GM21619 (cell line): ENCODE data around the gene IFI16.
A peak's percentile ranks its signal among the peaks of the same experiment; 100 is the strongest.

Experiments
- ATAC-seq: cut with Tn5 transposase; IDR thresholded peaks from one replicate; pipeline ENCODE4 v1.9.1; 2021; ENCODE audit not compliant: unreplicated experiment

The IFI16 gene

DNA sequence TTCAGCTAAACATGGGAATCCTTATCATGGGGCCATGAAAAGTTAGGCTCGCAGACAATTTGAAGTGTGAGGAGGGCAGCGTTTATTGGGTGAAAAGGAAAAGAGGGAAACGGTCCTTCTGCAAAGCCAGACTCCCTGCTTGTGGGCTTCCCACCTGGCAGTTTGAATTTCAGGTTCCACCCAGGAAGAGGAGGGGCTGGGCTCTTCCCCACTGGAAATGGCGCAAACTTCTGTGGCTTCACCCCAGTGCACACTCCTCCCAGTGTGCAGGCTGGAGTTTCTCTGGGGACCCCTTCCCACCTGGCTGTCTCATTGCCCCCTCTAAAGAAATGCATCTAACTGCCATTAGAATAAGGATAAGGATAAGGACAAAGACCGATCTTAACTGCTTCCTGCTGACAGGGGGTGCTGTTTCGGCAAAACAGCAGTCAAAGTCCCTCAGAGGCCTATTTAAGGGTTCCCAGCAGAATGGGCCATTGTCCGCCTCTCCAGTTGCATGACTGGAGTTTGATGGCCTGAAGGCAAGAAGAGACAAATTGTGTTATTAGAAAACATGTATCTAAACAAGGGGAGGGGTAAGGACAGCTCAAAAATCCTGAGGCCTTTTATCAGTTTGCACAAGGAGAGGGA is 46.5 kb downstream of the IFI16 start:
- no peak for ATAC-seq

DNA sequence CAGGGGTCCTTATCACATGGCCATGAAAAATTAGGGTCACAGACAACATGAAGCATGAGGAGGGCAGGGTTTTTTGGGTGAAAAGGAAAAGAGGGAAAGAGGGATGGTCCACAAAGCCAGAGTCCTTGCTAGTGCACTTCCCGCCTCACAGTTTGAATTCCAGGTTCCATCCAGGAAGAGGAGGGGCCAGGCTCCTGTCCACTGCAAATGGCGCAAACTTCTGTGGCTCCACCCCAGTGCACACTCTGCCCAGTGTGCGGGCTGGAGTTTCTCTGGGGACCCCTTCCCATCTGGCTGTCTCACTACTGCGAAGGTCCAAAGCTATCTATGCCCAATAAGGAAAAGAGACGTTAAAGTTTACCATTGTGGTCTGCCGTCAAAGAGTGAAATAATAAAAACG is 49.0 kb downstream of the IFI16 start:
- ATAC-seq: no peak

DNA sequence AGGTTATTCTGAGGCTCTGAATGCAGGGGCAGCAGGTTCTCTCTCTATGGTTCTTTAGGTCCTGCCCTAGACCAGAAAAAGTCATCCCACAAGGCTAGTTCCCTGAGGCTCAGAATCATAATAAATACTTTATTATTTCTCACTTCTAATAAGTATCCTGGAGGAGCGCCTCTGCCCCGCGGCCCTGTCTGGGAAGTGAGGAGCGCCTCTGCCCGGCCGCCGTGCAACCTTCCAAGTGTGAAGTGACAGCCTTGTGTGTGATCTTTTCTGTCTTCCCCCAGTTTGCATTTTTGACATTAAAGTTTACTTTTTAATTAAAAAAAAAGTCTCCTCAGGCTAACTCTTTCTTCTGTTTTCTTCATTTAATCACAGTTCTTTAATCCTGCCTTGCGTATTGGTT is 55.4 kb downstream of the IFI16 start:
- no peak for ATAC-seq

DNA sequence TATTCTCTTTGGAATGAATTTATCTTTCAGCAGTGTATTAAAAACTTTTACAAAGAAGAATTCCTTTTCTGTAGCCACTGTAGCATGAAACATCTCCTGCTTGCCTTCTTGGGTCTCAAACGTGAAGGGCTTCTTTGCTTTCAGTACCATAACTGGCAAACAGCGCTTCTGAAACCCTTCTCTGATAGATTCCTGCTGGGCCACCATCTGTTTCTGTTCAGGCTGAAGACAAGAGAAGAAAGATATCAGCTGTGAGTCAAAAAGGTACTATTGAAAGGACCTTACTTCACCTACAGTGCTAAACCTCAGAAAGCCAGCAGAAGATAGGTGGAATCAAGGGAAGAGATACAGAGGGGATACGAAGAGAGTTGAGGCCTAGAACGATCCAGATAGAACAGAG is 56.4 kb downstream of the IFI16 start:
- no peak for ATAC-seq

DNA sequence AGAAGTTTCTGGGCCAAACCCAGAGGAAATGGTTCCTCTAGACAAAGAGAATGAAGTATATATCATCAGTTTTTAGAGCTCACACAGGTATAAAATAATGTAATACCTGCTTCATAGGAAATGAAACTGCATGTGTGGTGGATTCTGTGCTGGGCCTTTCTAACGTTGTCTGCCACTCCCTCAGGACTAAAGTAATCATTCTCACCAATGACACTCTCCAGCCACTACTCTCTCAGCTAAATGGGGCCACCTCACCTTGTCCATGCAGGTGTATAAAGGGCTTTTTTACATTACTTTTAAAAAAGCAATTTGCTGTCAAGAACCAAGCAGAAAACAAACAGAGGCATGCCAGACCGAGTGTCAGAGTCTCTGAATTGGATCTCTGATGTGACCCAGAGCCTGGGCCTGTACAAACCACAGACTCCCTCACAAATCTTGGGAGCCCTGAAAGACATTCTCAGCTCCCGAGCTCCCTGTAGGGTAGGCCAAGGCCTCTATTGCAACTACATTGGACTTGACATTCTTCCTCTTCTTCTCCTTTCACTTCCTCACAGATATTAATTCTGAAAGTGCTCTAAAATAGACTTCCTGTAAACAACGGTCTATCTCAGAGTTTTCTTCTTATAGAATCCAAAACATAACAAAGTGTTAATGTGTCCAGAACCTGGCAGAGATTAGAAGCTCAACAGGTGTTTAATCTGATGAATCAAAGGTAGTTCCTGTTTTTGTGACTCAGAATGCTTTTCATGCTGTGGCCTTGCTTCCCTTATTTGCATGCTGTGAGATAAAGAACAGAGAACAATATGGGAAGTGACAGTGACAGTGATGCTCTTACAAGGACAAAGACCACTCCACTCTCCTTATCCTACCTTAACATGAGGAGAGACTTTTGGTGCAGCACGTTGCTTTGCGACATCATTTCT is 58.3 kb downstream of the IFI16 start:
- peak; percentile 84 for ATAC-seq

DNA sequence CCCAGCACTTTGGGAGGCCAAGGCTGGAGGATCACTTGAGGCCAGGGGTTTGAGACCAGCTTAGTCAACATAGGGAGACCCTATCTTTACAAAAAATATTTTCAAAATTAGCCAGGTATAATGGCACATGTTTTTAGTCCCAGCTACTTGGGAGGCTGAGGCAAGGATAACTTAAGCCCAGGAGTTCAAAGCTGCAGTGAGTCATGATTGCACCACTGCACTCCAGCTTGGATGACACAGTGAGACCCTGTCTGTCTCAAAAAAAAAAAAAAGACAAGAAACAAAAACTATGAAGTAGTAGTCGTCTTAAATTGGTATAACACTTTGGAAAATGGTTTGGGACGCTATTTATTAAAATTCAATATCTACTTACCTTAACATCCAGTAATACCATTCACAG is 59.2 kb downstream of the IFI16 start:
- no peak for ATAC-seq

DNA sequence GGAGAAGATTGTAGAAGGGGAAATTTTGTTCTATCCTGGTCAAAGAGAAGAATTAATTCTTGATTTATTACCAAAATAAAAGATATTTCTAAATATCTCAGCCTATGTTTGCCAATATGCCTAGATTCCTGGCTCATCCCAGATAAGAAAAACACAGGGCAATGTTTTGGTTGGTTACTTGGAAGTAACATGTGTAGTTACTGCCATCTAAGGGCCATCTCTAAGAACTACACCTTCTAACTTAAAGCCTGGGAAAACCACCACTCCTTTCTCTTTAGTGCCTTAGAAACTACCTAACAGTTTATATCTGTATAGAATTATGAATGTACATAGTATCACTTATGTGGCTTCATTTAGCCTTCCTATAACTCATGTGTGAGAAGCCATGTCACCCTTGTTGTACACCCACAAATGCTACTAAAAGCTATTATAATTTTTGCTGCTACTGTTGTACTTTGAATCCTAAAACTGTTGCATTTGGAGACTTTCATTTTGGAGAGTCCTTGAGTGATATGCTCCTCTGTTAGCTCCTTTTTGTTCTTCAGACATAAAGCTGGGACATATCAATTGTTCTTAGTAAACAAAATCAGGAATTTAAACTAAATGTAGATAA is 62.4 kb downstream of the IFI16 start:
- ATAC-seq: no peak

DNA sequence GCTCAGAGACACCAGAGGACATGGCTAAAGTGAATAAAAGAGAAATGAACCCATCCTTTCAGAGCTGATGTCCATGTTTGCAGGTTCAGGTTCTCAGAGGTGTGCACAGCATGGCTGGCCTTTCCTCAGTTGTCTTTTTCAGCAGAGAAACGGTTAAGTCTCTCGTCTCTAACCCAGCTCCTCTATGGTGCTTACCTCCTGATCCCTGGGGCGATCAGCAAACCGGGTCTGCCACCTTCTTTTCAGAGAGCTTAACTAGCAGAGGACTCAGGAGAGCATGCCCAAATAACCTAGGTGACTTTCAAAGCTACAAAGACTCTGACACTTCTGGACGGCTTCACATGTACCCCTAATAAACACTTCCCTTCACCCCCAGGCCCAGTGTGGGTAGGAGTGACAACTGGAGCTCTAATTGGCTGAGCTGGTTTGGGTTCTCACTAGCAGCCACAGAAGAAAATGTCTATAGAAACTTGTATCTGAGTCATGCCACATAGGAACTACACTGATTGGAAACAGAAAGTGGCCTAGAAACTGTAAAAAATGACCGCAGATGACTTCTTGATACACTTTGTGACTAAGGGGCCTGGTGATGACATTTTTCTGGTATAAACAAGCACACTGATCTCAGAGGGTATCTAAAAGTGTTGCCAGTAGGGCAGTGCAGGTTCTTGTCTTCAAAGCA is 66.9 kb downstream of the IFI16 start, which contains the start of gene AIM2:
Gene AIM2, minus strand, starts transcription at position 329 of the 682 bp plus-strand sequence. CDS start 3,267 bp downstream, outside the sequence.
- ATAC-seq: peak; percentile 79

DNA sequence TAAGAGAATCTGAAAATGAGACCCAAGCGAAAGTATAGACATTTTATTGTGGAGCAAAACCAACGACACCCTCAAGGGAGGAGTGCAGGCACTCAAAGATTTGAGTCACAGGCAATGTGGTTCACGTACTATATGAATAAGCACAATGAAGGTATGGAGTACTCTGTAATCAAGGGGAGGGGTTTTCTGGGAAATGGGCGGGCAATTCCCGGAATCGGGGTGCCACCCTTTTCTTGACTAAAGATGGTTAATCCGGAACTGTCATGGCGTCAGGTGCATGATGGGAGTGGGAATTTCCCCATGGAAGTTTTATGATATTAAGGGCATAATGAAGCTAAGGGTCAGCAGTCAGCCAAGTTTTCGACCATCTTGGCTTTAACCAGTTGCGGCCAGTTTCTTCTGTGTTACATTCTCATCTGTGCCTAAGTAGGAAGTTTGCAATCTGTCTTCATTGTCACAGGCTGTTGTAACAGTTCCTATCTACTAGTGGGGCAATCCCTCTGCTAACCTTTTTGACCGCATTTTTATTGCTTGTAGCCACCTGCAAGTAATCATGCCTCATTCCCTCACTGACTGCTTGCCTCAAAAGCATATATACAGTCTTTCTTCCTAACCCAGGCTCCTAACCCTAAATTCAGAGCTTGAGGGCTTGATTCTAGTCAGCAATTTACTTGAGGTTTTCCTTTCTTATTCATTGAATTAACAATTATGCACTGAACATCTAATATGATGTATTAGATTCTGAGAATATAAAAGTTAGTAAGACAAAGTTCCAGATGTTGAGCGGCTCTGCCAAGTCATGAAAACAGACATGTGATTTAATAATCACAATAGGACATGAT is 67.6 kb downstream of the IFI16 start:
- ATAC-seq: peak; percentile 63

DNA sequence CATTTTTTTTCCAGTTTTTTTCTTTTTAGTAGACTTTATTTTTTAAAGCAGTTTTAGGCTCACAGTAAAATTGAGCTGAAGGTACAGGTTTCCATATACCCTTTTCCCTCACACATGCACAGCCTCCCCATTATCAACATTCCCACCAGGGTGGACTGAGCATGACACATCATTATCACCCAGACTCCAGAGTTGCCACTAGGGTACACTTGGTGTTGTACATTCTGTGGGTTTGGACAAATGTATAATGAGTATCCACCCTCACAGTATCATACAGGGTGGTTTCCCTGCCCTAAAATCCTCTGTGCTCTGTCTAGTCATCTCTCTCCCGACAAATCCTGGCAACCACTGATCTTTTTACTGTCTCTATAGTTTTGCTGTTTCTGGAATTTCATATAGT is 69.8 kb downstream of the IFI16 start:
- no peak for ATAC-seq

DNA sequence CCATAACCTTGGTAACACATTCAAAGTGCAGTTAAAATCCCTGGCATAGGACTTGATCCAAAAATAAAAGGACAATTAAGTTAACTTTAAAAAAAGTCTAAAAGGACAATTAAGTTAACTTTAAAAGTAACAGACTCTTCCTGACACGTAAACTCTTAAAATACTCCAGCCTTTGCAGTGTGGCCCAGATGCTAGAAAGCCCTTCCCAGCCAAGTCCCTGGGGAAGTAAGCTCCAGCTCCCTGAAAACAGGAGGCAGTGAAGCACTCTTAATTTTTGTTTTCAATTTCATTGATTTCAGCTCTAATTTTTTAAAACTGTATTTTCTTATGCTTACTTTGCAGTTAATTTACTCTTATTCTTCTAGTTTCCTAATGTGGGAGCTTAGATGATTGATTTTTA is 71.9 kb downstream of the IFI16 start:
- ATAC-seq: no peak

DNA sequence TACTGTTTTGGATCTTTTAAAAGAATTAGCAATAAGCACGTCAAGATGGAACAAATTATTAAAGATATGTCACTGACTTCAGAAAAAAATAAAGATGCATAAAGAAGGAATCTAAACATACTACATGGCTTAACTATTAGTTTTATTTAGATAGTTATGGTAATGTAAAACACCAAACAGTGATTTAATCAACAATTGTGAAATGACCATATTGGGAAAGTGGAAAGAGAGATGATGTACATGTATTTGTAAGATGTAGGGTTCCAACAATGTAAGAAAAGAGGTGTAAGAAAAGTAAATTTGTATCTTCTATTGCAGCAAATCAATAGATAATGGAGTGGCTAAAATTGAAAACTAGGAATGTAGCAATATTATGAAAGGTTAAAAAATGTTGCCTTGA is 73.3 kb downstream of the IFI16 start:
- no peak for ATAC-seq

DNA sequence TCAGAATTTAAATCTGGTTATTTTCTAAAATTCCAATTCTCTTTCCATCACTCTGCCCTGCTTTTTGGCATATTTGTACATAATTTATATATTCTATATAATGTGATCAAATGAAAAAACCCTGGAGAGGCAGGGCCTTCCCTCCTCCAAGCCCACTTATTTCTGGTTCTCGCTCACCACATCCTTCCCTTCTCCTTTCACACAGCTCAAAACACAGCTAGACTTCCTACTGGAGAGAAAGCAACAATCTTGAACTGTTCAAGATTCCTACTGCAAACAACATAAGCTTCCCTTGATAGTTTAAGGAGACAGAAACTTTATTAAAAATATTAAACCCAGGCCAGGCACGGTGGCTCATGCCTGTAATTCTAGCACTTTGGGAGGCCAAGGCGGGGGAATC is 74.4 kb downstream of the IFI16 start:
- ATAC-seq: no peak

DNA sequence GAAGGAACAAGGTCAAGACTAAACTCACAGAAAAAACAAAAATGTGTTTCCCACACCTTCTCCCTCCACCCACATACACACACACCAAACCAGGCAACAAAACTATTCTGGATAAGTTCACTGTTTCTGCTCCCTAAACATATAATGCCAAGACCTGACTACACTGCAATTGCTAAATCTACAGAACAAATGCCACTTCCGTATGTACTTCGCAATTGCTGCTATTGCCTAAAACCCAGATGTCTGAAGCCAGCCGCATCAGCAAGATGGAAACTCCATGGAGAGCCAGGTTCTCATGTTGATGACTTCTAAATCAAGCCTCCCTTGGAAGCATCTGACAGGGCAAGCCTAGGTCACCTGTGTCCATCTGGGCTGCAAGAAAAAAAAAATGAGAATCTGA is 75.2 kb downstream of the IFI16 start:
- no peak for ATAC-seq

DNA sequence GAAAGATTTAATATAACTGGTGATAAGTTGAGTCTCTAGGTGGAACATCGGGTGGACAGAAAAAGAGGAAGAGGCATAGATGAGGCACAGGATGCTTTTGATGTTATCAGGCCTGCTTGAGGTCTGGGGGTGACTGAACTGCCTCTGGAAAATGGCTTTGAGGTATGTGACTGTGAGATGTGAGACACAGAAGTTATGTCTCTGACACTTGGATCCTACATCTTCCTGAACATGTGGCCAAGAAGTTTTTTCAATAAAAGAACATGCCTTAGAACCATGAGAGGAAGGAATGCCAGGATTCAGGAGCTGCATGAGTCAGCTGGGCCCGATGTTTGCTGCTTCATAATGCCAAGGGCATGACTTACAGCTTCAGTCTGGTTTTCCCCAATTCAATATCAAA is 78.3 kb downstream of the IFI16 start:
- no peak for ATAC-seq

DNA sequence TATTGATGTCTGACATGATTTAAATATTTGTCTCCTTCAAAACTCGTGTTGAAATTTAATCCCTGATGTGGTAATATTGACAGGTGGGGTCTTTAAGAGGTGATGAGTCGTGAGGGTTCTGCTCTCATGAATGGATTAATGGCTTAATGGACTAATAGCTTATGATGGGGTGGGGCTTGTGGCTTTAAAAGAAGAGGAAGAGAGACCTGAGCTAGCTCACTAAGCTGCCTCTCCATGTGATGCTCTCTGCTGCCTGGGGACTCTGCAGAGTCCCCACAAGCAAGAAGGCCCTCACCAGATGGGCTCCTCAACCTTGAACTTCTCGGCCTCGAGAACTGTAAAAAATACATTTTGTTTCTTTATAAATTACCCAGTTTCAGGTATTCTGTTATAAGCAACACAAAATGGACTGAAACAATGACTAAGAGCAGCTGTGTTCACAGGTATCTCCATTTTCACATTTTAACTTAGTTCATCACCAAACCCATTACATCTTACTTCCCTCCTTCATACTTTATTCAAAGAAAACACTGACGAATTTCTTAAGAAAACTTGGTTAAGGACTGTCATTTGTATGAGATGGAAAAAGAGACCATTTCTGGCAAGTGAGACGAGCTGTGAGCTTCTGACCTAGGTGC is 79.0 kb downstream of the IFI16 start:
- ATAC-seq: peak; percentile 50

DNA sequence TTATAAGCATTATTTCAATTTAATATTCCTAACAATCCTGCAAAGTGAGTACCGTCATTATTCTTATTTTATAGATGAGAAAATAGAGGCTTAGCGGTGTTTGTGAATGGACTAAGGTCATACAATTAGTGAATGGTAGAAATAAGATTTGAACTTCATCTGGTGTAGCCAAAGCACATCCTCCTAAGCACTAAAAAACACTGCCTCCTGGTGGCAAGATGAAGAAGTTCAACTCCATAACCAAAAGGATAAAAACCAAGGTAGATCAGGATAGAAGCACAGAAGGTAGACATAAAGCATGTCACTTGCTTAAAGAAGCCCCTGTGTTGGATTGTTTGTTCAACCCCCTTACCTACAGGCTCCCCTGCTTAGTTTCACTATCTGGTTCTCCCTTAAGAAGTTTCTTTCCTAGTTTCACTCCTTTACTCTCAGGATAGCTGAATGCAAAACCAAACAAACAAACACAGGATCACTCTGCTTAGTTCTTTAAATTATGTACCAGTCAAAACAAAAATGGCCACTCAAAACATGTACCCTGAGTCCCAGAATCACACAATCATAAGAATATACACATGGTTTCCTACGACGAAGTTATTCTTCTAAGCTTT is 79.6 kb downstream of the IFI16 start:
- no peak for ATAC-seq

DNA sequence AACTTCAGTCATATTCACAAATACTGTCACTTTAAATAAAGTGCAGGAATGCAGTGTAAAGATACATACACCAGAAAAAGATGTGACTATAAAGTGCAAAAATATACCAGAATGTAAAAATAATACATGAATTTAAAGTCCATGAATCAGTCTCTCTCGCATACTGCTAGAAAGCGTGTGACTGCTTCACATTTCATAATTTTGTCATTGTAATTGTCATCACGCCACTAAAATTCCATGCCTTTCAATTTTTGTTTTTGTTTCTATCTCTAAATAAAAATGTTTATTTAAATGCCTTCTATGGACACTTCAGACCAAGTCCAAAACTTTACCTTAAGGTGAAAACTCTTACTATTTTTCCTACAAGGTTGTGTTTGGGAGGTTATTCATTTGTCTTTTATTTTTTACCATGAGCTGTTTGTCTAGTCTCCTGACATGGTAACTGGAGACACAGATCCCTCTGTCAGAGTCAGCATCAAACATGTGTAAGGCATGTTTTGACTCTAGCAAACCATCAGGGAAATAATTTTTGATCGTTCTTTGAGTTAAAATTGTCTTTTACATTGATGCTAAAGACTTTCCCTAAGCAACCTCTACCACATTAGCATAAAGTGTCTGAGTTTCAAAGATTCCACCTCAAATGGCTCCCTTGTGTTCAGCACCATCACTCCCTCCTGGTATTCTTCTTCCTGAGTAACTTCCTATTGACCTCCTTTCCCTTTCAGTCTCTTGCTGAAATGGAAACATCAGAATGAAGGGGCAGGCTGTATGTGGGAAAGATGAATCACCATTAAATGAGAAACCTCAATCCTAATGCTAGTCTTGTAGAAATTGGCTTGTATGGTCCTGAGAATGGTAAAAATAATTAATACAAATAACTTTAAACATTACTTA is 80.8 kb downstream of the IFI16 start:
- no peak for ATAC-seq

DNA sequence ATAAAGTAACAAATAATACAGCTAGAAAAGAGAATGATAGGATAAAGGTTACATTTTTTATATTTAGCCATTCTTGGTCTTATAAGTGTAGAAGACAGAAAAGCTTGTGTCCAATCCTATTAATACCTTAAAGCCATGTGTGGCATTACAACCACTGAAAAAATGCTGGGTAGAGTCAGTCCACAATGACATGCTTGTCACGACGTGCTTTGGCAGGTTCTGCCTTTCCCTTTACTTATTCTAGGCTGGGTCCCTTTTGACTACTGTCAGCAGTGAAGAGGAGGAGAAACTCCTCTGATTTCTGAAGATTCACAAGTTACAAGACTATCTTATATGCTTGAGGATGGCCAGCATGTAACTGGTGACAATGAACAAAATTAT is 81.5 kb downstream of the IFI16 start:
- no peak for ATAC-seq
